Astrocyte (in vitro differentiated cells and primary cell): ENCODE data around the gene ZNF546. TPM values are rescaled to one million over a fixed set of nuclear protein-coding genes. Genes with fewer than 3 reads are reported as not detected.

Experiments
- DNase-seq: peaks from one replicate; pipeline ENCODE4 v3.0.0-alpha.2; 2010; ENCODE audit warnings: low read depth
- FAIRE-seq: peaks from 2 replicates; lab custom pipeline; 2011; peaks lifted over from hg19 to GRCh38; lab: Jason Lieb, UNC
- H2AFZ ChIP-seq: 2 replicates; pipeline ENCODE4 v1.6.0; 2012; ENCODE audit warnings: low read depth, low read length, inconsistent platforms
- H3K27ac ChIP-seq: 2 replicates; pipeline ENCODE4 v1.5.1; 2011; ENCODE audit warnings: low read depth, low read length, inconsistent platforms
- H3K27me3 ChIP-seq: 2 replicates; pipeline ENCODE4 v1.6.0; 2011; ENCODE audit warnings: low read length, inconsistent platforms; ENCODE audit not compliant: insufficient read depth
- H3K36me3 ChIP-seq: 2 replicates; pipeline ENCODE4 v1.5.1; 2011; ENCODE audit warnings: low read length, inconsistent platforms; ENCODE audit not compliant: insufficient read depth
- H3K4me1 ChIP-seq: 2 replicates; pipeline ENCODE4 v1.5.1; 2011; ENCODE audit warnings: low read length, inconsistent platforms; ENCODE audit not compliant: insufficient read depth
- H3K4me2 ChIP-seq: 2 replicates; pipeline ENCODE4 v1.6.0; 2012; ENCODE audit warnings: low read length, inconsistent platforms
- H3K4me3 ChIP-seq: 2 replicates; pipeline ENCODE4 v1.5.1; 2011; ENCODE audit warnings: low read depth, mild to moderate bottlenecking, low read length, inconsistent platforms; ENCODE audit not compliant: insufficient read depth
- H3K79me2 ChIP-seq: 2 replicates; pipeline ENCODE4 v1.6.0; 2012; ENCODE audit warnings: mild to moderate bottlenecking, low read length, inconsistent platforms; ENCODE audit not compliant: insufficient read depth
- H3K9ac ChIP-seq: 2 replicates; pipeline ENCODE4 v1.6.0; 2012; ENCODE audit warnings: mild to moderate bottlenecking, low read length, inconsistent platforms
- H3K9me3 ChIP-seq: 2 replicates; pipeline ENCODE4 v1.5.1; 2012; ENCODE audit warnings: low read depth, mild to moderate bottlenecking, low read length, inconsistent platforms; ENCODE audit not compliant: insufficient read depth
- H4K20me1 ChIP-seq: 2 replicates; pipeline ENCODE4 v1.6.0; 2012; ENCODE audit warnings: low read length, inconsistent platforms; ENCODE audit not compliant: insufficient read depth
- H3K27ac Mint-ChIP-seq: one replicate; pipeline ENCODE4 v1.8.0; 2021; ENCODE audit warnings: mild to moderate bottlenecking, mixed read lengths; ENCODE audit not compliant: unreplicated experiment
- H3K27me3 Mint-ChIP-seq: one replicate; pipeline ENCODE4 v1.8.0; 2021; ENCODE audit warnings: low read depth, mixed read lengths; ENCODE audit not compliant: unreplicated experiment
- H3K36me3 Mint-ChIP-seq: one replicate; pipeline ENCODE4 v1.8.0; 2021; ENCODE audit warnings: low read depth, mixed read lengths; ENCODE audit not compliant: unreplicated experiment
- H3K4me1 Mint-ChIP-seq: one replicate; pipeline ENCODE4 v1.8.0; 2021; ENCODE audit warnings: low read depth, mixed read lengths; ENCODE audit not compliant: unreplicated experiment
- H3K4me3 Mint-ChIP-seq: one replicate; pipeline ENCODE4 v1.8.0; 2021; ENCODE audit warnings: mild to moderate bottlenecking, moderate library complexity, mixed read lengths; ENCODE audit not compliant: unreplicated experiment
- H3K9me3 Mint-ChIP-seq: one replicate; pipeline ENCODE4 v1.8.0; 2021; ENCODE audit warnings: mild to moderate bottlenecking, mixed read lengths; ENCODE audit not compliant: unreplicated experiment
- CTCF ChIP-seq: IDR thresholded peaks from 2 replicates; pipeline ENCODE4 v1.5.1; 2011; ENCODE audit warnings: low read depth, mild to moderate bottlenecking, inconsistent platforms, low read length, moderate library complexity; ENCODE audit not compliant: insufficient read depth
- EZH2 ChIP-seq: IDR thresholded peaks from 2 replicates; pipeline ENCODE4 v1.6.1; 2012; ENCODE audit warnings: mild to moderate bottlenecking, low read length, inconsistent platforms; ENCODE audit not compliant: insufficient read depth
- total RNA-seq: library from RNA; stranded (reverse); gene quantifications from 2 replicates; pipeline ENCODE4 v1.2.1, GENCODE V29; 2021

ZNF546 gene
- total RNA-seq, 1 donor from 2014 or later = 3.0 TPM

- Histone ChIP-seq H3K4me1 (peaks cover 10% of the 10 kb centered on the region), H4K20me1 (no peaks in the 10 kb centered on the region), H3K27me3 (no peaks in the 10 kb centered on the region), H3K79me2 (no peaks in the 10 kb centered on the region), H3K36me3 (peaks cover 3% of the 10 kb centered on the region), H3K27ac (peak overlapping the region; percentile 62), H3K9ac (peak overlapping the region; percentile 5), H2AFZ (no peak overlapping the region), H3K9me3 (no peaks in the 10 kb centered on the region), H3K4me2 (peak overlapping the region; percentile 45), H3K4me3 (no peak overlapping the region)
- Mint-ChIP-seq H3K27me3 (no peaks in the 10 kb centered on the region), H3K36me3 (peaks cover 27% of the 10 kb centered on the region), H3K4me1 (peaks cover 5% of the 10 kb centered on the region), H3K4me3 (no peak overlapping the region), H3K9me3 (peaks cover 11% of the 10 kb centered on the region), H3K27ac (peak overlapping the region; percentile 64)
- FAIRE-seq (no peak), DNase-seq (no peak)
- TF ChIP-seq CTCF (no peak), EZH2 (no peak)
These were observed 8.9 kb downstream of the ZNF546 start for GRCh38 chr19:40005691-40006272.

- Histone ChIP-seq H3K4me1 (peaks cover 10% of the 10 kb centered on the region), H3K79me2 (no peaks in the 10 kb centered on the region), H4K20me1 (no peaks in the 10 kb centered on the region), H3K9ac (peak overlapping the region; percentile 5), H3K27ac (peak overlapping the region; percentile 62), H3K4me3 (no peak overlapping the region), H3K9me3 (no peaks in the 10 kb centered on the region), H3K4me2 (peak overlapping the region; percentile 45), H2AFZ (no peak overlapping the region), H3K36me3 (peaks cover 3% of the 10 kb centered on the region), H3K27me3 (no peaks in the 10 kb centered on the region)
- H3K9me3 Mint-ChIP-seq = peaks cover 12% of the 10 kb centered on the region
- H3K4me1 Mint-ChIP-seq = peaks cover 5% of the 10 kb centered on the region
- DNase-seq (peak; percentile 84), FAIRE-seq (peak; percentile 39)
- H3K27me3 Mint-ChIP-seq = no peaks in the 10 kb centered on the region
- H3K4me3 Mint-ChIP-seq = peak overlapping the region; percentile 23
- H3K27ac Mint-ChIP-seq = peak overlapping the region; percentile 64
- TF ChIP-seq CTCF = no peak
- no peak for TF ChIP-seq EZH2
- H3K36me3 Mint-ChIP-seq = peaks cover 27% of the 10 kb centered on the region
These were observed 9.4 kb downstream of the ZNF546 start for GRCh38 chr19:40006273-40006691.

DNA sequence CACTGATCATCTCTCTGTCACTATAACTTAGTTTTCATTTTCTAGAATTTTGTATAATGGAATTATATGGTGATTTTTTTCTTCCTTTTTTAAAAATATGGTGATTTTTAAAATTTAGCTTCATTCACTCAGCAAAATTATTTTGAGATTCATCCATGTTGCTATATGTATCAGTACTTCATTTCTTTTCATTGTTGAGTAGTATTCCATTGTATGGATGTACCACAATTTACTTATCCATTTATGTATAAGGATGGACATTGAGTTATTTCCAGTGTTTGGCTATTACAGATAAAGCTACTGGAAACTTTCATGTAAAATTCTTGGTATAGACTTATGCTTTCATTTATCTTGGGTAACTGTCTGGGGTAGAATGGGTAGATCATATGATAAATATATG lies 12.8 kb downstream of the ZNF546 start:
- H2AFZ ChIP-seq = no peak overlapping the region
- H3K4me2 ChIP-seq = no peak overlapping the region
- H3K36me3 ChIP-seq = peaks cover 3% of the 10 kb centered on the region
- H3K4me3 Mint-ChIP-seq = no peak overlapping the region
- peaks cover 5% of the 10 kb centered on the region for H3K4me1 Mint-ChIP-seq
- peaks cover 53% of the 10 kb centered on the region for H3K36me3 Mint-ChIP-seq
- FAIRE-seq = no peak
- peaks cover 42% of the 10 kb centered on the region for H3K9me3 Mint-ChIP-seq
- H3K27ac Mint-ChIP-seq = no peak overlapping the region
- H3K79me2 ChIP-seq = no peaks in the 10 kb centered on the region
- no peaks in the 10 kb centered on the region for H4K20me1 ChIP-seq
- H3K27ac ChIP-seq = no peak overlapping the region
- H3K27me3 Mint-ChIP-seq = no peaks in the 10 kb centered on the region
- H3K4me1 ChIP-seq = peaks cover 10% of the 10 kb centered on the region
- no peak for TF ChIP-seq CTCF
- TF ChIP-seq EZH2 = no peak
- no peaks in the 10 kb centered on the region for H3K27me3 ChIP-seq
- no peak overlapping the region for H3K9ac ChIP-seq
- no peak overlapping the region for H3K4me3 ChIP-seq
- DNase-seq = no peak
- H3K9me3 ChIP-seq = peaks cover 12% of the 10 kb centered on the region
